Endothelial cell of umbilical vein (primary cell): ENCODE results near the gene NUMA1. TPM values are rescaled to one million over a fixed set of nuclear protein-coding genes. Genes with fewer than 3 reads are reported as not detected.

ENCODE experiments used
- BruUV-seq: library from RNA; stranded (reverse); fragments of 400-500 nt; replicated peaks from 2 replicates; lab custom pipeline; 2021; lab: Mats Ljungman, UMichigan
- CTCF ChIA-PET: fragments of 300-600, 350-600 bp; sonication (Branson Sonifier 250); formaldehyde crosslinking; loops from one replicate; lab custom pipeline; 2021; ENCODE audit warnings: antibody characterized with exemption, inconsistent platforms; lab: Charles Lee
- POLR2A ChIA-PET: fragments of 300-600, 350-600 bp; sonication (Branson Sonifier 250); formaldehyde crosslinking; loops from one replicate; lab custom pipeline; 2021; ENCODE audit warnings: antibody characterized with exemption, inconsistent platforms; lab: Charles Lee
- DNase-seq: peaks from one replicate; pipeline ENCODE4 v3.0.0-alpha.2; 2011; ENCODE audit warnings: low read depth, low spot score
- FAIRE-seq: peaks from 2 replicates; lab custom pipeline; 2011; peaks lifted over from hg19 to GRCh38; lab: Jason Lieb, UNC
- H2AFZ ChIP-seq: 2 replicates; pipeline ENCODE4 v1.6.0; 2012; ENCODE audit warnings: low read depth, low read length, control low read depth, inconsistent platforms
- H3K27ac ChIP-seq: 2 replicates; pipeline ENCODE4 v1.5.1; 2011; ENCODE audit warnings: low read depth, mild to moderate bottlenecking, control low read depth, low read length, moderate library complexity; ENCODE audit not compliant: insufficient read depth
- H3K27me3 ChIP-seq, 2 experiments: 2 replicates each; pipeline versions ENCODE4 v1.6.0 to v1.6.1; 2011; ENCODE audit warnings: low read length in 2 of 2, mixed read lengths in 1 of 2; ENCODE audit not compliant: control insufficient read depth in 2 of 2, insufficient read depth in 2 of 2
- H3K36me3 ChIP-seq, 2 experiments: 2 replicates in 1 of 2; 3 replicates in 1 of 2; pipeline ENCODE4 v1.5.1; 2011; ENCODE audit warnings: low read length in 2 of 2, mild to moderate bottlenecking in 1 of 2, moderate library complexity in 1 of 2; ENCODE audit not compliant: control insufficient read depth in 2 of 2, insufficient read depth in 2 of 2; ENCODE audit errors: extremely low read depth in 1 of 2
- H3K4me1 ChIP-seq: 3 replicates; pipeline ENCODE4 v1.5.1; 2011; ENCODE audit warnings: mild to moderate bottlenecking, low read length; ENCODE audit not compliant: control insufficient read depth, insufficient read depth; ENCODE audit errors: extremely low read depth
- H3K4me2 ChIP-seq: 2 replicates; pipeline ENCODE4 v1.6.1; 2011; ENCODE audit warnings: low read length, control low read depth, mixed read lengths; ENCODE audit not compliant: insufficient read depth
- H3K4me3 ChIP-seq, 3 experiments: fragments of 200-600 bp in 1 of 3; sonication (generic), shearing (Covaris generic) in 1 of 3; replicated peaks in 1 of 3; 2 replicates each; pipeline ENCODE4 v1.5.1; 2011 to 2016; ENCODE audit warnings: control low read depth in 3 of 3, low read length in 3 of 3, mild to moderate bottlenecking in 2 of 3, inconsistent platforms in 1 of 3, low read depth in 1 of 3, moderate library complexity in 1 of 3; ENCODE audit not compliant: insufficient read depth in 1 of 3
- H3K79me2 ChIP-seq: 2 replicates; pipeline ENCODE4 v1.6.0; 2012; ENCODE audit warnings: low read length, inconsistent platforms; ENCODE audit not compliant: control insufficient read depth, insufficient read depth
- H3K9ac ChIP-seq: replicated peaks from 2 replicates; pipeline ENCODE3; 2011; ENCODE audit warnings: low read length, control low read depth; ENCODE audit not compliant: insufficient read depth; ENCODE audit errors: extremely low read depth
- H3K9me1 ChIP-seq: replicated peaks from 3 replicates; pipeline ENCODE4 v1.6.0; 2011; ENCODE audit warnings: mild to moderate bottlenecking, low read length; ENCODE audit not compliant: control insufficient read depth, insufficient read depth; ENCODE audit errors: extremely low read depth
- H3K9me3 ChIP-seq: replicated peaks from 2 replicates; pipeline ENCODE4 v1.5.1; 2012; ENCODE audit warnings: low read length, inconsistent platforms; ENCODE audit not compliant: control insufficient read depth, insufficient read depth
- H4K20me1 ChIP-seq: replicated peaks from 2 replicates; pipeline ENCODE3; 2011; ENCODE audit warnings: mild to moderate bottlenecking, low read length; ENCODE audit not compliant: control insufficient read depth, insufficient read depth; ENCODE audit errors: extremely low read depth
- GATA2 ChIP-seq: IDR thresholded peaks from 2 replicates; pipeline ENCODE4 v1.7.0; 2011; ENCODE audit warnings: low read depth, mild to moderate bottlenecking, moderate library complexity, mixed read lengths, low read length; ENCODE audit not compliant: insufficient read length, insufficient read depth
- POLR2A ChIP-seq: IDR thresholded peaks from 2 replicates; pipeline ENCODE4 v1.6.1; 2012; ENCODE audit warnings: low read depth, mild to moderate bottlenecking, control low read depth, low read length
- POLR2AphosphoS5 ChIP-seq: IDR thresholded peaks from 2 replicates; pipeline ENCODE4 v1.6.1; 2012; ENCODE audit warnings: low read depth, mild to moderate bottlenecking, control low read depth, low read length, moderate library complexity; ENCODE audit not compliant: insufficient read depth
- dilution Hi-C: fragments of 300-500 bp; cut with MboI; formaldehyde crosslinking; loops from one replicate; pipeline ENCODE4 v1.15.0; 2019; ENCODE audit warnings: low sequenced_read_pairs; ENCODE audit not compliant: extremely low pct_ligation_motif_present
- intact Hi-C: fragments of 100-400 bp; cut with micrococcal nuclease; formaldehyde crosslinking; loops from one replicate; pipeline ENCODE4 v1.10.0; 2022
- polyA plus RNA-seq, 4 experiments: library from polyadenylated mRNA; depleted of rRNA in 3 of 4; stranded (reverse) in 3 of 4; unstranded in 1 of 4; fragments of >200 nt; gene quantifications; 2 replicates each; pipeline versions ENCODE4 v1.2.1 to v1.2.3, GENCODE V29; 2011 to 2012; ENCODE audit warnings: missing spikeins in 1 of 4
- total RNA-seq: library from RNA; stranded (reverse); gene quantifications from 2 replicates; pipeline ENCODE4 v1.2.3, GENCODE V29; 2021
- TF ChIP-seq, protein P1 (sequence below), 2 donors: IDR thresholded peaks; 1 replicate in 1 of 2; 2 replicates in 1 of 2; pipeline ENCODE4 v1.5.1; 2011; ENCODE audit warnings: low read length in 2 of 2, mild to moderate bottlenecking in 2 of 2, moderate library complexity in 2 of 2, control low read depth in 1 of 2, inconsistent platforms in 1 of 2, low read depth in 1 of 2; ENCODE audit not compliant: insufficient read depth in 1 of 2; ENCODE audit errors: extremely low read depth in 1 of 2
- TF ChIP-seq, protein P2 (sequence below): IDR thresholded peaks from 2 replicates; pipeline ENCODE4 v1.6.1; 2011; ENCODE audit not compliant: insufficient read depth, insufficient read length

The NUMA1 gene
- total and polyA plus RNA-seq, 2 donors (not counting 3 experiments of a cell fraction or from before 2014, with no cell fraction given), result 120 to 164 TPM

DNA sequence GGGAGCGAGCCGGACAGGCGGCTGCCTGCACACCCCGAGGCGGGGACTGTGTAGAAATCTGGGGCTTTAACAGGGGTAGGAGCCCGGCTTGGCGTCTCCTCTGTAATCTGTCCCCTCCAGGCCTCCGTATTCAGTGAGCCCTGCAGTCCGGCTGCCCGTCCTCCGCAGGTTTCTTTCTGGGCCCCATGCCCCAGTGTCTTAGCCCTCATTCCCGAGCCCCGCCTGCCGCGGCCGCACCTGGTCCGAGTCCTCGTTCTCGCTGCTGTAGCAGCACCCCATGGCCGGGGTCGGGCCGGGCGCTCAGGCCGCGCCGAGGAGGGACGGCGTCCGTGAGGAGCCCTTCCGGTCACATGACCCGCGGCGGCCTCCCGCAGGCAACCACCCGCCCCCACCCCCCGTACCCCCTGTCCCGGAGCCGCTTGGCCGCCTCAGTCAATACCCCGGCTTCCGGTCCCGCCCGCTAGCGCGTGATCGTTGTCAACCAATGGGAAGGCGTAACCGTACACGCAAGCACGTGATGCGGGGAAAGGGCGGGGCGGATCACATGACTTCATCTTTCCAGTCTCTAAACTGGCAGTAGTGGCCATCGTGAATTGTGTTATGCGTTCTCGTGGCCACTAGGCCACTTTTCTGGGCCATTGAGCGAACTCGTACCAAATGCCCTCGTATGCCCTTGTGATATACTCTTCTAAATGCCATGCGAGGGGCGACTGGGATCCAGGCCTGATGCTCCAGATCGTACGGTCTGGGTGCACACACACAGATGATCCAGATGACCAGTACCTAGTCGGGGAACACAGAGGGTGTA, 22.8 kb upstream of the NUMA1 start, which contains the start of gene LAMTOR1:
Gene LAMTOR1 (minus strand): TSS at position 352 of the 808 bp plus-strand sequence. CDS start 73 bp downstream, at position 279.
- Histone ChIP-seq H3K27me3 (no peaks in the 10 kb centered on the region), H3K9ac (peak within 1 kb of the TSS; percentile 99), H3K4me1 (peaks cover 26% of the 10 kb centered on the region), H3K36me3 (peaks cover 10 to 11% of the 10 kb centered on the region in 2 experiments), H3K4me2 (peak within 1 kb of the TSS; percentile 78), H2AFZ (peak within 1 kb of the TSS; percentile 79), H4K20me1 (no peaks in the 10 kb centered on the region), H3K9me3 (no peaks in the 10 kb centered on the region), H3K4me3 (peak within 1 kb of the TSS; percentile 74 to 97 (median 86)), H3K9me1 (no peaks in the 10 kb centered on the region), H3K79me2 (peaks cover 29% of the 10 kb centered on the region), H3K27ac (peak within 1 kb of the TSS; percentile 88)
- TF ChIP-seq POLR2A (peak; percentile 92), POLR2AphosphoS5 (peak; percentile 97), GATA2 (no peak)
- TF ChIP-seq, protein P1, sequence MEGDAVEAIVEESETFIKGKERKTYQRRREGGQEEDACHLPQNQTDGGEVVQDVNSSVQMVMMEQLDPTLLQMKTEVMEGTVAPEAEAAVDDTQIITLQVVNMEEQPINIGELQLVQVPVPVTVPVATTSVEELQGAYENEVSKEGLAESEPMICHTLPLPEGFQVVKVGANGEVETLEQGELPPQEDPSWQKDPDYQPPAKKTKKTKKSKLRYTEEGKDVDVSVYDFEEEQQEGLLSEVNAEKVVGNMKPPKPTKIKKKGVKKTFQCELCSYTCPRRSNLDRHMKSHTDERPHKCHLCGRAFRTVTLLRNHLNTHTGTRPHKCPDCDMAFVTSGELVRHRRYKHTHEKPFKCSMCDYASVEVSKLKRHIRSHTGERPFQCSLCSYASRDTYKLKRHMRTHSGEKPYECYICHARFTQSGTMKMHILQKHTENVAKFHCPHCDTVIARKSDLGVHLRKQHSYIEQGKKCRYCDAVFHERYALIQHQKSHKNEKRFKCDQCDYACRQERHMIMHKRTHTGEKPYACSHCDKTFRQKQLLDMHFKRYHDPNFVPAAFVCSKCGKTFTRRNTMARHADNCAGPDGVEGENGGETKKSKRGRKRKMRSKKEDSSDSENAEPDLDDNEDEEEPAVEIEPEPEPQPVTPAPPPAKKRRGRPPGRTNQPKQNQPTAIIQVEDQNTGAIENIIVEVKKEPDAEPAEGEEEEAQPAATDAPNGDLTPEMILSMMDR (IDR thresholded peaks at IDR 0.05; ENCODE audit: extremely low read depth in 1 of 2, insufficient read depth in 1 of 2, low read depth in 1 of 2, low read length in 2 of 2), result peak; percentile 34 to 38
- TF ChIP-seq, protein P2, sequence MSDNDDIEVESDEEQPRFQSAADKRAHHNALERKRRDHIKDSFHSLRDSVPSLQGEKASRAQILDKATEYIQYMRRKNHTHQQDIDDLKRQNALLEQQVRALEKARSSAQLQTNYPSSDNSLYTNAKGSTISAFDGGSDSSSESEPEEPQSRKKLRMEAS, result peak; percentile 99
- peak; percentile 98 for FAIRE-seq
- peak; percentile 99 for DNase-seq
- CTCF ChIA-PET, result interaction anchor here (1.0 to 2.2 kb wide), 3 partner anchors 13 to 328 kb away, joined by 3 to 7 read pairs (median 4); no protein-coding TSS in a partner anchor
- TSS peak; percentile 59 for BruUV-seq
- POLR2A ChIA-PET, result no interaction called here
- dilution Hi-C loops (no loop called here), intact Hi-C loops (loop anchor here (1.0 to 2.0 kb wide), 3 partner anchors 9 to 62 kb away; partner anchors contain the start of genes ANAPC15, LRRC51 and NUMA1)
